Measurements from ENCODE around the gene DNAH6.

DNAH6 gene

DNA sequence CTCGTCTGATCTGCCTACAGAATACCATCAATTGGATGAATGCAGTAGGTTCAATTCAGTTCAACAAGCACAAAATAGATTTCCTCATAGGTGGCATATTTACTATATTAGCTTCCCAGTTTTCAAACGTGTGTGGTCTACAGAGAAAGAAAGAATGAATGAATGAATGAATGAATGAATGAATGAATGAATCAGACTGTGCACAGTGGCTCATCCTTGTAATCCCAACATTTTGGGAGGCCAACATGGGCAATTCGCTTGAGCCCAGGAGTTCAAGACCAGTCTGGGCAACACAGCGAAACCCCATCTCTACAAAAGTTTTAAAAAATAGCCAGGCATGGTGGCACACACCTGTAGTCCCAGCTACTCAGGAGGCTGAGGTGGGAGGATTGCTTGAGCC, 269.7 kb downstream of the DNAH6 start:
- Histone ChIP-seq H3K36me3 (ENCODE audit: control insufficient read depth, insufficient read depth, low read length) (no peaks in the 10 kb centered on the region), H3K27me3 (replicated peaks; ENCODE audit: control insufficient read depth, insufficient read depth, low read length) (no peaks in the 10 kb centered on the region), H3K4me3 (replicated peaks; ENCODE audit: low read depth, low read length) (no peak overlapping the region)
- no peak for TF ChIP-seq CTCF (IDR thresholded peaks at IDR 0.05; ENCODE audit: insufficient read depth, low read length, poor library complexity, severe bottlenecking)
- no peak for DNase-seq (ENCODE audit: extremely low read depth, insufficient read length)

DNA sequence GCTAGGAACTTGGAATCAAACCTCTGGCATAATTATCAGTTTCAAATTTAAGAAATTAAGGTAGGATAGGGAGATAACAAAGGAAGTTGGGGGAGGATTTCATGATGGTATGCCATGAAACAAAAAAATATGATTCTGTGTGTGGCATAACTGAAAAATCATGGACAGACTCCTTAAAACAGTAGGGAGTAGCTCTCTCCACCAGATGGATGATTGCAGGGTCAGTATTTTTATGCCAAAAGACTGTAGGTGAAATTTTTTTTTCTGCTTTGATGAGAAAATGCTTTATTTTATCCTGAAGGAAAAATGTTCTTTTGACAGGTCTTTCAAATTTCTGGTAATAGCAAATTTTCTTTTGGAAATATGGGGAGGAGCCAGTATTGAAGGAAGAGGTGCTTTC, 270.3 kb downstream of the DNAH6 start:
- no peak overlapping the region for H3K4me3 ChIP-seq (replicated peaks; ENCODE audit: low read depth, low read length)
- no peaks in the 10 kb centered on the region for H3K36me3 ChIP-seq (ENCODE audit: control insufficient read depth, insufficient read depth, low read length)
- no peak for DNase-seq (ENCODE audit: extremely low read depth, insufficient read length)
- no peaks in the 10 kb centered on the region for H3K27me3 ChIP-seq (replicated peaks; ENCODE audit: control insufficient read depth, insufficient read depth, low read length)
- no peak for TF ChIP-seq CTCF (IDR thresholded peaks at IDR 0.05; ENCODE audit: insufficient read depth, low read length, poor library complexity, severe bottlenecking)

GRCh38 chr2:84788027-84788426, 271.7 kb downstream of the DNAH6 start:
- Histone ChIP-seq H3K27me3 (replicated peaks; ENCODE audit: control insufficient read depth, insufficient read depth, low read length) (no peaks in the 10 kb centered on the region), H3K36me3 (ENCODE audit: control insufficient read depth, insufficient read depth, low read length) (no peaks in the 10 kb centered on the region), H3K4me3 (replicated peaks; ENCODE audit: low read depth, low read length) (no peak overlapping the region)
- DNase-seq (ENCODE audit: extremely low read depth, insufficient read length) = no peak
- TF ChIP-seq CTCF (IDR thresholded peaks at IDR 0.05; ENCODE audit: insufficient read depth, low read length, poor library complexity, severe bottlenecking) = no peak

DNA sequence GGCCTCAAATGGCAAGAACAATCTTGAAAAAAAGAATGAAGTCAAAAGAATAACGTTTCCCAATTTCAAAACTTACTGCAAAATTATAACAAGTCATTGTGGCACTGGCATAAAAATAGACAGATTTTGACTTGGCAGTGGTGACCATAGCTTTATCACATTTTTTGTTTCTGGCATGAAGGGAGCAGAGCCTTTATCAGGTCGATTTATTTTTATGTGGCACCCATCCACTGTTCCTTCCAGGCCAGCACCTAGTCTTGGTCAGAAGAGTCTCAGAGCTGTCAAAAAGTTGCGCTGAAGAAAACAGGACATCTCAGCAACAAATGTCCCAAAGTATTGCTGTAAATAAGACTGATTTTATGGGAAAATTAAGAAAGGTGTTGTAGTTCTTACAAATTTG, 272.2 kb downstream of the DNAH6 start:
- DNase-seq (ENCODE audit: extremely low read depth, insufficient read length) = no peak
- Histone ChIP-seq H3K36me3 (ENCODE audit: control insufficient read depth, insufficient read depth, low read length) (no peaks in the 10 kb centered on the region), H3K4me3 (replicated peaks; ENCODE audit: low read depth, low read length) (no peak overlapping the region), H3K27me3 (replicated peaks; ENCODE audit: control insufficient read depth, insufficient read depth, low read length) (no peaks in the 10 kb centered on the region)
- TF ChIP-seq CTCF (IDR thresholded peaks at IDR 0.05; ENCODE audit: insufficient read depth, low read length, poor library complexity, severe bottlenecking) = no peak

GRCh38 chr2:84792856-84793522, 276.7 kb downstream of the DNAH6 start:
- Histone ChIP-seq H3K27me3 (replicated peaks; ENCODE audit: control insufficient read depth, insufficient read depth, low read length) (no peaks in the 10 kb centered on the region), H3K4me3 (replicated peaks; ENCODE audit: low read depth, low read length) (no peak overlapping the region), H3K36me3 (ENCODE audit: control insufficient read depth, insufficient read depth, low read length) (no peaks in the 10 kb centered on the region)
- no peak for DNase-seq (ENCODE audit: extremely low read depth, insufficient read length)
- TF ChIP-seq CTCF (IDR thresholded peaks at IDR 0.05; ENCODE audit: insufficient read depth, low read length, poor library complexity, severe bottlenecking) = no peak

DNA sequence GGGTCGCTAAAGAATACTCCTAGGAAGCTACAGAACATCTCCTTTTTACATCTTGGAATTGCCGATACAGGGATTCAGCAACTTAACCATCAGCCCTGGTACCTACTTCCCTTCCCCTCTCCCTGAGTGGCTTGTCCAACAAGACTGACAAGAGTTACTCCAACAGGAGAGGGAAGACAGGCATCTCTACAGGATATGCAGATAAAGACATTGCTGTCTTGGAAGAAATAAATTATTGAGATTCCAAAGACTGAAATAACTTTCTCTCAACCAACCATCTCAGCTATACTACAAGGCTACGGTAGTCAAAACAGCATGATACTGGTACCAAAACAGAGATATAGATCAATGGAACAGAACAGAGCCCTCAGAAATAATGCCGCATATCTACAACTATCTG, 277.3 kb downstream of the DNAH6 start:
- Histone ChIP-seq H3K27me3 (replicated peaks; ENCODE audit: control insufficient read depth, insufficient read depth, low read length) (no peaks in the 10 kb centered on the region), H3K36me3 (ENCODE audit: control insufficient read depth, insufficient read depth, low read length) (no peaks in the 10 kb centered on the region), H3K4me3 (replicated peaks; ENCODE audit: low read depth, low read length) (no peak overlapping the region)
- TF ChIP-seq CTCF (IDR thresholded peaks at IDR 0.05; ENCODE audit: insufficient read depth, low read length, poor library complexity, severe bottlenecking) = no peak
- DNase-seq (ENCODE audit: extremely low read depth, insufficient read length) = no peak

Measured in GM06990 (cell line).